MM.1S (cell line): ENCODE data around the gene PLCG2.

Source experiments
- DNase-seq: peaks from one replicate; pipeline ENCODE4 v3.0.0-alpha.2; 2015
- H2AFZ ChIP-seq: fragments of 300-600 bp; sonication (generic); 2 replicates; pipeline ENCODE4 v1.6.0; 2016; ENCODE audit warnings: antibody characterized with exemption, low read length
- H3F3A ChIP-seq: fragments of 300-600 bp; sonication (generic); 2 replicates; pipeline ENCODE4 v1.6.1; 2016; ENCODE audit warnings: mild to moderate bottlenecking, antibody characterized with exemption, low read length, moderate library complexity, mixed read lengths; ENCODE audit not compliant: insufficient read depth
- H3K27ac ChIP-seq: fragments of 300-600 bp; sonication (generic); 2 replicates; pipeline ENCODE4 v1.5.1; 2016; ENCODE audit warnings: mild to moderate bottlenecking, low read length
- H3K27me3 ChIP-seq: fragments of 300-600 bp; sonication (generic); replicated peaks from 2 replicates; pipeline ENCODE4 v1.6.0; 2016; ENCODE audit warnings: low read length; ENCODE audit not compliant: insufficient read depth
- H3K36me3 ChIP-seq: fragments of 300-600 bp; sonication (generic); replicated peaks from 2 replicates; pipeline ENCODE4 v1.6.1; 2016; ENCODE audit warnings: mild to moderate bottlenecking, low read length, mixed read lengths; ENCODE audit not compliant: insufficient read depth
- H3K4me1 ChIP-seq: fragments of 300-600 bp; sonication (generic); 2 replicates; pipeline ENCODE4 v1.6.1; 2016; ENCODE audit warnings: low read length, mixed read lengths
- H3K4me2 ChIP-seq: fragments of 300-600 bp; sonication (generic); 2 replicates; pipeline ENCODE4 v1.6.0; 2016; ENCODE audit warnings: low read depth, low read length
- H3K4me3 ChIP-seq: fragments of 300-600 bp; sonication (generic); 2 replicates; pipeline ENCODE4 v1.5.1; 2016; ENCODE audit warnings: low read length, mixed read lengths
- H3K79me2 ChIP-seq: fragments of 300-600 bp; sonication (generic); 2 replicates; pipeline ENCODE4 v1.6.1; 2016; ENCODE audit warnings: mixed run types, low read length, mixed read lengths
- H3K9ac ChIP-seq: fragments of 300-600 bp; sonication (generic); 2 replicates; pipeline ENCODE4 v1.6.1; 2016; ENCODE audit warnings: low read length, mixed read lengths
- H3K9me2 ChIP-seq: fragments of 300-600 bp; sonication (generic); replicated peaks from 2 replicates; pipeline ENCODE4 v1.6.1; 2016; ENCODE audit warnings: mild to moderate bottlenecking, low read length, mixed read lengths; ENCODE audit not compliant: insufficient read depth
- H3K9me3 ChIP-seq: fragments of 300-600 bp; sonication (generic); replicated peaks from 2 replicates; pipeline ENCODE4 v1.6.1; 2016; ENCODE audit warnings: mild to moderate bottlenecking, low read length, mixed read lengths; ENCODE audit not compliant: insufficient read depth
- H4K20me1 ChIP-seq: fragments of 300-600 bp; sonication (generic); 2 replicates; pipeline ENCODE4 v1.6.1; 2016; ENCODE audit warnings: mild to moderate bottlenecking, low read length, moderate library complexity, mixed read lengths; ENCODE audit not compliant: insufficient read depth
- EZH2 ChIP-seq: fragments of 300-600 bp; sonication (generic); optimal IDR thresholded peaks from 2 replicates; pipeline ENCODE3; 2017; ENCODE audit warnings: low read depth, mild to moderate bottlenecking, antibody characterized with exemption, low read length, mixed read lengths
- EZH2phosphoT487 ChIP-seq: fragments of 300-600 bp; sonication (generic); IDR thresholded peaks from 2 replicates; pipeline ENCODE4 v1.6.1; 2018; ENCODE audit warnings: antibody characterized with exemption, low read length
- TF ChIP-seq, protein P1 (sequence below): fragments of 300-600 bp; sonication (generic); IDR thresholded peaks from 2 replicates; pipeline ENCODE4 v1.5.1; 2016; ENCODE audit warnings: antibody characterized with exemption, low read length, mixed read lengths

PLCG2 gene

DNA sequence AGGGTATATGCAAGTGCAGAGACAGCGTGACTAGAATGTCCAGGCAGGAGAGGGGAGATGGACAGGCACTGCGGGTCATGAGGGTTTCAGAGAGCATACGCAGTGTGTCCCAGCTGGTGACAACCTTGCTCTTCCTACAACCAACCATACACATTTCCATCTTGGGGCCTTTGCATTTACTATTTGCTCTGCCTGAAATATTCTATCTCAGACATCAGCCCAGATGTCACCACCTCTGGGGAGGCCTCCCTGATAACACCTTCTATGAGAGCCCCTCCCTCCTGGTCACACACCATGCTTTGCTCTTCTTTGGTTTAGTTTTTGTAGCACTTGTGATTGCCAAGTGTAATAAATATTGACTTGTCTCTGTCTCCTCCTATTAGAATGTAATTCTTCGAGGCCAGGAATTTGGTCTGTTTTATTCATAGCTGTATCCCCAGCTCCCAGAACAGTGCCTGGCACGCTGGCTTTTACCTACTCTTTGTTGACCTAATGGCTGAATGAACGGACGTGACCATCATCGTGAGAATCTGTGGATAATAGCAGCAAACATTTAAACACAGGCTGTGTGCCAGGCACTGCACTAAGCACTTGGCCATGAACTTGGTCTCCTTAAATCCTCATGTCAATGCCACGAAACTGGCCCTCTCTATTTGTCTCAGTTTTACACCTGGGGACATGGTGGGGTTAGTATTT, 51.9 kb downstream of the PLCG2 start:
- Histone ChIP-seq H4K20me1 (no peaks in the 10 kb centered on the region), H3K9ac (peak overlapping the region; percentile 74), H3K4me2 (peak overlapping the region; percentile 79), H3F3A (peaks cover 1% of the 10 kb centered on the region; the same call in 1 of the 2 replicates), H3K4me3 (peak overlapping the region; percentile 40), H3K36me3 (no peaks in the 10 kb centered on the region), H3K9me3 (no peaks in the 10 kb centered on the region), H3K27me3 (no peaks in the 10 kb centered on the region), H3K79me2 (peaks cover 40% of the 10 kb centered on the region), H3K9me2 (no peaks in the 10 kb centered on the region), H3K4me1 (peaks cover 24% of the 10 kb centered on the region), H2AFZ (no peak overlapping the region), H3K27ac (peak overlapping the region; percentile 84; the same call in 1 of the 2 replicates)
- DNase-seq: no peak
- TF ChIP-seq EZH2: no peak
- TF ChIP-seq, protein P1, sequence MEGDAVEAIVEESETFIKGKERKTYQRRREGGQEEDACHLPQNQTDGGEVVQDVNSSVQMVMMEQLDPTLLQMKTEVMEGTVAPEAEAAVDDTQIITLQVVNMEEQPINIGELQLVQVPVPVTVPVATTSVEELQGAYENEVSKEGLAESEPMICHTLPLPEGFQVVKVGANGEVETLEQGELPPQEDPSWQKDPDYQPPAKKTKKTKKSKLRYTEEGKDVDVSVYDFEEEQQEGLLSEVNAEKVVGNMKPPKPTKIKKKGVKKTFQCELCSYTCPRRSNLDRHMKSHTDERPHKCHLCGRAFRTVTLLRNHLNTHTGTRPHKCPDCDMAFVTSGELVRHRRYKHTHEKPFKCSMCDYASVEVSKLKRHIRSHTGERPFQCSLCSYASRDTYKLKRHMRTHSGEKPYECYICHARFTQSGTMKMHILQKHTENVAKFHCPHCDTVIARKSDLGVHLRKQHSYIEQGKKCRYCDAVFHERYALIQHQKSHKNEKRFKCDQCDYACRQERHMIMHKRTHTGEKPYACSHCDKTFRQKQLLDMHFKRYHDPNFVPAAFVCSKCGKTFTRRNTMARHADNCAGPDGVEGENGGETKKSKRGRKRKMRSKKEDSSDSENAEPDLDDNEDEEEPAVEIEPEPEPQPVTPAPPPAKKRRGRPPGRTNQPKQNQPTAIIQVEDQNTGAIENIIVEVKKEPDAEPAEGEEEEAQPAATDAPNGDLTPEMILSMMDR: no peak
- no peak for TF ChIP-seq EZH2phosphoT487

DNA sequence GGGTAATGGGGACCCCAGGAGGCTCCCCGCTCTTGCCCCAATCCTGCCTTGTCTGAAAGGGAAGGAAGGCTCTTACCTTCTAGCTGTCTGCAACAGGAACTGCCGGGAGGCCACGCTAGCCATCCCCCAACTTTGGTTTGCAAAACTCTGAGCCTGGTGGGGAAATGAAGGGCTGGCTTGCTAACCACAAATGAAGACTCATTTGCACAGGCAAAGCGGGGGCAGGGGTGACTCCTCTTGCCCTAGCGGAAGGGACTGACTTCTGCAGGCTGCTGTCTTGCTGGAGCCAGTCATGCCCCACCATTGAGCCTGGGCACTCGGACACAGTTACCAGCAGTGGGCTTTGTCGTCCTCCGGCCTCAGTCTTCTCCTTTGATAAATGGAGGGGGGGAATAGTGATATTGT, 52.6 kb downstream of the PLCG2 start:
- no peak overlapping the region for H2AFZ ChIP-seq
- TF ChIP-seq EZH2 (no peak), EZH2phosphoT487 (no peak)
- TF ChIP-seq, protein P1: peak; percentile 29
- peak overlapping the region; percentile 79 for H3K4me2 ChIP-seq
- peak; percentile 82 for DNase-seq
- peaks cover 5% of the 10 kb centered on the region; the same call in 1 of the 2 replicates for H3F3A ChIP-seq
- H3K27me3 ChIP-seq: no peaks in the 10 kb centered on the region
- H3K9me3 ChIP-seq: no peaks in the 10 kb centered on the region
- no peaks in the 10 kb centered on the region for H3K9me2 ChIP-seq
- peaks cover 37% of the 10 kb centered on the region for H3K79me2 ChIP-seq
- H3K4me1 ChIP-seq: peaks cover 31% of the 10 kb centered on the region
- H3K36me3 ChIP-seq: no peaks in the 10 kb centered on the region
- peak overlapping the region; percentile 74 for H3K9ac ChIP-seq
- peak overlapping the region; percentile 84 for H3K27ac ChIP-seq
- H3K4me3 ChIP-seq: peak overlapping the region; percentile 40
- no peaks in the 10 kb centered on the region for H4K20me1 ChIP-seq

DNA sequence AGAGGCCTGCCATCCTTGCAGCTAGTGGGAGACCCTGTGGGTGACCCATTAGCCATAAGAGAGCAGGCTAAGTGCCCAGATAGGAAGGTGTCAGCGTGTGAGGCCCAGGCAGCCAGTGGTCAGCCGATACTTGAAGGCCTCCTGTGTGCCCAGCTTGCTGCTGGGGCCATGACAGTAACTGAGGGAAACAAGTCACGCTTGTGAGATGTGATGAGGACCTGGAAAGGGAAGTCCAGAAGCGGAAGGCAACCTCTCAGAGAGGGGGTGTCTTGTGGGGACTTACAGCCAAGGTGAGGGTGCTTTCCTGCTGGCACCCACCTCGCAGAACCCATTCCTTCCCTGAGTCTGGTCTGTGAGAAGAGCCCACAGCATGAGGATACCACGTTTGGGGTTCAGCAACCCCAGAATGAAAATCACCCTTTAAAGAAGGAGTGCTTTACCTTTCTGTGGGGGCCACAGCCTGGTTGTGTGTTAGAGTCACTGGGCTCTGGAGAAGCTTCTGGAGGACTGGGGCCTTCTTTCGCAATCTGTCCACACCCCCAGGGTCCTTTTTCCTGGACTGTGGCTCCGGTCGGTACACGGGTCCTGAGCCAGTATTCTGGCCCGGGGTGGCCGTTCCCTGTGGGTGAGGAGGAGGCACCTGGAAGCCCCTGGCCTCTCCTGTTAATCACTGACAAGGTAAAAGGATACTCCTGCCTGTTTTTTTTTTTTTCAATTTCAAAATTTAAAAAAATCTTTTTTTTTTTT, 53.9 kb downstream of the PLCG2 start:
- Histone ChIP-seq H3K27ac (no peak overlapping the region), H3K9me2 (no peaks in the 10 kb centered on the region), H3K27me3 (no peaks in the 10 kb centered on the region), H3K79me2 (peaks cover 37% of the 10 kb centered on the region), H4K20me1 (no peaks in the 10 kb centered on the region), H3K36me3 (no peaks in the 10 kb centered on the region), H2AFZ (no peak overlapping the region), H3K4me3 (no peak overlapping the region), H3K9me3 (no peaks in the 10 kb centered on the region), H3K4me2 (no peak overlapping the region), H3K4me1 (peaks cover 43% of the 10 kb centered on the region), H3F3A (peaks cover 8% of the 10 kb centered on the region; the same call in 1 of the 2 replicates), H3K9ac (no peak overlapping the region)
- DNase-seq: no peak
- TF ChIP-seq EZH2 (no peak), EZH2phosphoT487 (no peak)
- TF ChIP-seq, protein P1: no peak
